ENCODE measurements around the gene SFXN5.

Gene SFXN5

GRCh38 chr2:73033766-73034381 lies 37.6 kb downstream of the SFXN5 start:
- no peak for DNase-seq
- intact Hi-C loops (cut with DNase I), result no loop called here

GRCh38 chr2:73033142-73033765 lies 38.3 kb downstream of the SFXN5 start:
- intact Hi-C loops (cut with DNase I), result no loop called here
- no peak for DNase-seq

- intact Hi-C loops (cut with DNase I), result no loop called here
- no peak for DNase-seq
Measured at GRCh38 chr2:73032702-73033097, 38.8 kb downstream of the SFXN5 start.

- DNase-seq, result no peak
- intact Hi-C loops (cut with DNase I), result no loop called here
Measured at GRCh38 chr2:73031725-73032701, 39.5 kb downstream of the SFXN5 start.

GRCh38 chr2:73031095-73031678 lies 40.3 kb downstream of the SFXN5 start:
- intact Hi-C loops (cut with DNase I), result no loop called here
- no peak for DNase-seq

GRCh38 chr2:73028841-73029240 lies 42.7 kb downstream of the SFXN5 start:
- no peak for DNase-seq
- intact Hi-C loops (cut with DNase I), result no loop called here

- no peak for DNase-seq
- intact Hi-C loops (cut with DNase I), result no loop called here
Measured at GRCh38 chr2:73027340-73027739, 44.2 kb downstream of the SFXN5 start.

GRCh38 chr2:73023497-73023896 lies 48.0 kb downstream of the SFXN5 start:
- DNase-seq, result no peak
- intact Hi-C loops (cut with DNase I), result no loop called here

- DNase-seq, result peak in 2 of 42 donors; percentile 31 to 51
Measured at GRCh38 chr2:73022024-73022568, 49.4 kb downstream of the SFXN5 start.

GRCh38 chr2:73021371-73022010 lies 50.0 kb downstream of the SFXN5 start:
- intact Hi-C loops (cut with DNase I), result no loop called here
- peak in 3 of 42 donors; percentile 14 to 41 (median 30) for DNase-seq

More at GRCh38 chr2:73022024-73022568, 49.4 kb downstream of the SFXN5 start:
- intact Hi-C loops (cut with DNase I), result no loop called here

- intact Hi-C loops (cut with DNase I), result no loop called here
- no peak for DNase-seq
Measured at GRCh38 chr2:73020657-73021370, 50.7 kb downstream of the SFXN5 start.

GRCh38 chr2:73020306-73020656 lies 51.2 kb downstream of the SFXN5 start:
- no peak for DNase-seq

GRCh38 chr2:73018188-73018825 lies 53.2 kb downstream of the SFXN5 start:
- intact Hi-C loops (cut with DNase I), result no loop called here
- no peak for DNase-seq

More at GRCh38 chr2:73020306-73020656, 51.2 kb downstream of the SFXN5 start:
- intact Hi-C loops (cut with DNase I), result no loop called here

- DNase-seq, result no peak
- intact Hi-C loops (cut with DNase I), result no loop called here
Measured at GRCh38 chr2:73013936-73014335, 57.6 kb downstream of the SFXN5 start.

- intact Hi-C loops (cut with DNase I), result no loop called here
Measured at GRCh38 chr2:73009177-73009839, 62.2 kb downstream of the SFXN5 start.

GRCh38 chr2:73008766-73009135 lies 62.8 kb downstream of the SFXN5 start:
- intact Hi-C loops (cut with DNase I), result no loop called here
- peak in 2 of 42 donors; percentile 22 to 27 for DNase-seq

More at GRCh38 chr2:73009177-73009839, 62.2 kb downstream of the SFXN5 start:
- DNase-seq, result peak in 3 of 42 donors; percentile 9 to 18 (median 17)

All from head of caudate nucleus (tissue), 42 donors.